ENCODE measurements around the gene HNRNPC. TPM values are rescaled to one million over a fixed set of nuclear protein-coding genes. Genes with fewer than 3 reads are reported as not detected.
A peak's percentile ranks its signal among the peaks of the same experiment; 100 is the strongest.
"Not testable (repeated sequence)": the region's sequence is repeated elsewhere in the genome, so short reads cannot be mapped to it uniquely, and the experiment has no call there.

The HNRNPC gene
- total RNA-seq, 1 experiment from 2014 or later = 1,062 TPM

GRCh38 chr14:21226467-21226866 lies 42.8 kb downstream of the HNRNPC start:
- H2BK15ac ChIP-seq (ENCODE audit: low read depth, low read length) = no peak overlapping the region
- no peak overlapping the region for H4K8ac ChIP-seq (replicated peaks; ENCODE audit: insufficient read length, low read depth, low read length)
- no peak overlapping the region for H3K27ac ChIP-seq (ENCODE audit: insufficient read length, low read depth, low read length)
- H3K9ac ChIP-seq (ENCODE audit: extremely low read depth, insufficient read length, low read length) = no peak overlapping the region
- no peaks in the 10 kb centered on the region for H4K20me1 ChIP-seq (ENCODE audit: control insufficient read depth, insufficient read depth, insufficient read length)
- Mint-ChIP-seq H3K36me3 (ENCODE audit: insufficient read depth in 1 of 3, low read depth in 3 of 3) (peaks cover 65 to 99% (median 86%) of the 10 kb centered on the region in 3 experiments), H3K4me1 (peaks cover 18 to 24% of the 10 kb centered on the region in 2 experiments), H3K27me3 (ENCODE audit: low read depth) (no peaks in the 10 kb centered on the region), H3K27ac (peak overlapping the region in 1 of 3 experiments; percentile 82; a peak in 1 of 7 replicates), H3K9me3 (no peaks in the 10 kb centered on the region), H3K4me3 (no peak overlapping the region)
- H3K23ac ChIP-seq (ENCODE audit: insufficient read length, low read depth, low read length) = no peak overlapping the region
- no peaks in the 10 kb centered on the region for H3K9me3 ChIP-seq (ENCODE audit: control insufficient read depth, low read depth, low read length)
- H3K4ac ChIP-seq (ENCODE audit: low read depth, low read length) = no peak overlapping the region
- H3K18ac ChIP-seq (ENCODE audit: insufficient read length, low read depth, low read length) = no peak overlapping the region
- H2BK12ac ChIP-seq (ENCODE audit: insufficient read length, low read depth, low read length) = no peak overlapping the region
- no peak overlapping the region for H3K4me2 ChIP-seq (ENCODE audit: insufficient read depth, insufficient read length, low read length)
- no peak overlapping the region for H2BK20ac ChIP-seq (ENCODE audit: low read depth, low read length, poor library complexity, severe bottlenecking)
- H4K91ac ChIP-seq (ENCODE audit: insufficient read length, low read depth, low read length) = no peak overlapping the region
- TF ChIP-seq CTCF (conservative IDR thresholded peaks at IDR 0.05) = no peak
- H2BK120ac ChIP-seq (ENCODE audit: low read depth, low read length, poor library complexity, severe bottlenecking) = no peak overlapping the region
- WGBS (ENCODE audit: extremely low coverage, insufficient read length, low lambda C conversion rate) = 100% methylated on average over 2 of the region's 8 CpGs
- no peak overlapping the region for H4K5ac ChIP-seq (ENCODE audit: insufficient read length, low read depth, low read length)
- no peak for DNase-seq
- no peaks in the 10 kb centered on the region for H3K27me3 ChIP-seq (ENCODE audit: insufficient read depth, low read length)
- no peaks in the 10 kb centered on the region for H3K79me1 ChIP-seq (ENCODE audit: insufficient read depth, low read depth, low read length, poor library complexity, severe bottlenecking)
- no peak overlapping the region for H3K56ac ChIP-seq (ENCODE audit: insufficient read length, low read depth, low read length)
- no peak overlapping the region for H2BK5ac ChIP-seq (ENCODE audit: insufficient read length, low read length)
- no peak overlapping the region for H2AK5ac ChIP-seq (ENCODE audit: insufficient read length, low read length)
- H3K79me2 ChIP-seq (ENCODE audit: insufficient read depth, low read length) = peaks cover 30% of the 10 kb centered on the region; the same call in 1 of the 2 replicates
- H3T11ph ChIP-seq (ENCODE audit: low read length) = no peak overlapping the region
- no peak overlapping the region for H2AFZ ChIP-seq (ENCODE audit: low read length)
- H3K23me2 ChIP-seq (ENCODE audit: insufficient read length, low read depth, low read length, poor library complexity, severe bottlenecking) = no peaks in the 10 kb centered on the region
- no peaks in the 10 kb centered on the region for H3K4me1 ChIP-seq (ENCODE audit: insufficient read depth, low read length)
- no peak overlapping the region for H3K14ac ChIP-seq (ENCODE audit: insufficient read depth, low read length)

- H3K23ac ChIP-seq (ENCODE audit: insufficient read length, low read depth, low read length); H2AK5ac ChIP-seq (ENCODE audit: insufficient read length, low read length); H4K20me1 ChIP-seq (ENCODE audit: control insufficient read depth, insufficient read depth, insufficient read length); H3K4me2 ChIP-seq (ENCODE audit: insufficient read depth, insufficient read length, low read length); H2BK12ac ChIP-seq (ENCODE audit: insufficient read length, low read depth, low read length); H3K27me3 Mint-ChIP-seq (ENCODE audit: low read depth); H3K27ac ChIP-seq (ENCODE audit: insufficient read length, low read depth, low read length); H3K14ac ChIP-seq (ENCODE audit: insufficient read depth, low read length); H4K91ac ChIP-seq (ENCODE audit: insufficient read length, low read depth, low read length); H3K9ac ChIP-seq (ENCODE audit: extremely low read depth, insufficient read length, low read length); H2AFZ ChIP-seq (ENCODE audit: low read length); H2BK20ac ChIP-seq (ENCODE audit: low read depth, low read length, poor library complexity, severe bottlenecking); H3K56ac ChIP-seq (ENCODE audit: insufficient read length, low read depth, low read length); H4K5ac ChIP-seq (ENCODE audit: insufficient read length, low read depth, low read length); H4K8ac ChIP-seq (replicated peaks; ENCODE audit: insufficient read length, low read depth, low read length); H3K4me1 ChIP-seq (ENCODE audit: insufficient read depth, low read length); H3K79me1 ChIP-seq (ENCODE audit: insufficient read depth, low read depth, low read length, poor library complexity, severe bottlenecking); H3K9me3 ChIP-seq (ENCODE audit: control insufficient read depth, low read depth, low read length); H3K27me3 ChIP-seq (ENCODE audit: insufficient read depth, low read length); H2BK15ac ChIP-seq (ENCODE audit: low read depth, low read length); H2BK120ac ChIP-seq (ENCODE audit: low read depth, low read length, poor library complexity, severe bottlenecking); H3K4me3 Mint-ChIP-seq; H3T11ph ChIP-seq (ENCODE audit: low read length); H2BK5ac ChIP-seq (ENCODE audit: insufficient read length, low read length); H3K23me2 ChIP-seq (ENCODE audit: insufficient read length, low read depth, low read length, poor library complexity, severe bottlenecking); H3K9me3 Mint-ChIP-seq; H3K18ac ChIP-seq (ENCODE audit: insufficient read length, low read depth, low read length); DNase-seq; H3K4ac ChIP-seq (ENCODE audit: low read depth, low read length): not testable (repeated sequence)
- peak overlapping the region in 2 of 3 experiments; percentile 16 to 30; a peak in 1 of 7 replicates for H3K27ac Mint-ChIP-seq
- H3K4me1 Mint-ChIP-seq = peaks cover 25 to 30% of the 10 kb centered on the region in 2 experiments
- H3K79me2 ChIP-seq (ENCODE audit: insufficient read depth, low read length) = peaks cover 26% of the 10 kb centered on the region; the same call in 1 of the 2 replicates
- WGBS (ENCODE audit: extremely low coverage, insufficient read length, low lambda C conversion rate) = no CpG with 5 or more reads among the region's 7 CpGs
- peaks cover 60 to 99% (median 86%) of the 10 kb centered on the region in 3 experiments for H3K36me3 Mint-ChIP-seq (ENCODE audit: insufficient read depth in 1 of 3, low read depth in 3 of 3)
These were observed 44.1 kb downstream of the HNRNPC start for GRCh38 chr14:21225164-21225563.

All from H9 (cell line).